ENCODE data around the gene EIF2B4.
"Not testable (repeated sequence)": the region's sequence is repeated elsewhere in the genome, so short reads cannot be mapped to it uniquely, and the experiment has no call there.

The EIF2B4 gene

GRCh38 chr2:27323596-27324285 lies 46.4 kb downstream of the EIF2B4 start:
- H3K9me3 ChIP-seq (ENCODE audit: control insufficient read depth, low read length), result no peaks in the 10 kb centered on the region
- peak overlapping the region; percentile 97 for H3K27ac ChIP-seq (ENCODE audit: low read depth, low read length, severe bottlenecking)
- peaks cover 24% of the 10 kb centered on the region for H3K36me3 ChIP-seq (ENCODE audit: control insufficient read depth, insufficient read depth, low read length)
- peak overlapping the region; percentile 89 for H3K4me3 ChIP-seq (ENCODE audit: extremely low read depth, insufficient read depth, low read length, poor library complexity, severe bottlenecking)
- 35 to 38% methylated on average over 2 to 3 of the region's 5 CpGs for WGBS, 2 experiments (ENCODE audit: insufficient coverage in 2 of 2)
- H3K4me1 ChIP-seq (ENCODE audit: control insufficient read depth, insufficient read depth, low read length, poor library complexity, severe bottlenecking), result peaks cover 17% of the 10 kb centered on the region

- WGBS, 2 experiments (ENCODE audit: insufficient coverage in 2 of 2), result 2 to 3% methylated on average over 24 to 33 of the region's 39 CpGs
- Histone ChIP-seq H3K4me1 (ENCODE audit: control insufficient read depth, insufficient read depth, low read length, poor library complexity, severe bottlenecking) (peaks cover 17% of the 10 kb centered on the region), H3K9me3 (ENCODE audit: control insufficient read depth, low read length) (no peaks in the 10 kb centered on the region), H3K4me3 (ENCODE audit: extremely low read depth, insufficient read depth, low read length, poor library complexity, severe bottlenecking) (peak within 1 kb of the TSS; percentile 89), H3K36me3 (ENCODE audit: control insufficient read depth, insufficient read depth, low read length) (peaks cover 16% of the 10 kb centered on the region), H3K27ac (ENCODE audit: low read depth, low read length, severe bottlenecking) (peak within 1 kb of the TSS; percentile 97)
Measured at GRCh38 chr2:27322766-27323595, 47.2 kb downstream of the EIF2B4 start, which contains the start of gene MPV17. MPV17 (minus strand) TSS chr2:27323097; CDS start chr2:27322517, 580 bp downstream.

DNA sequence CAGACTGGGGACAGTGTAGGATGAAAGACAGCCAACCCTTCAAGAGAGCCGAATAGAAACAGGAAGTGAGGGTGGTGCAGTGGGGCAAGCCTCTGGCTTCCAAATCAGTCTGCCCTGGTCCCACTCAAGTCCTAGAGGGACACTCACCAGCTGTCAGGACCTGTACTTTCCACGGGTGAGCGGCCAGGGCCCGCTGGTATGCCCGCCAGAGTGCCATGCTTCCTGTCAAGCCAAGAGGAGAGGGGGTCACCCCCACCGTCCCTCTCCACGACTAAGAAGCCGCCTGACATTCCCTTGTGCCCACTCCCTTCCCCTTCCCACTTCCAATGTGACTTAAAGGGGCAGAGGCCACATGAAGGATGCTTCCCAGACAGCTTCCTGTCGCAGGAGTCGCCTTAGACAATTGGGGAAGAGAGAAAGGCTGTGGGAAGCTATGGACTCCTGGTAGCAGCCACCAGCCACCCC lies 47.8 kb downstream of the EIF2B4 start:
- WGBS, 2 experiments (ENCODE audit: insufficient coverage in 2 of 2), result 5 to 12% methylated on average over 5 to 7 of the region's 10 CpGs
- H3K4me1 ChIP-seq (ENCODE audit: control insufficient read depth, insufficient read depth, low read length, poor library complexity, severe bottlenecking), result peaks cover 17% of the 10 kb centered on the region
- H3K4me3 ChIP-seq (ENCODE audit: extremely low read depth, insufficient read depth, low read length, poor library complexity, severe bottlenecking), result peak overlapping the region; percentile 89
- peak overlapping the region; percentile 97 for H3K27ac ChIP-seq (ENCODE audit: low read depth, low read length, severe bottlenecking)
- peaks cover 13% of the 10 kb centered on the region for H3K36me3 ChIP-seq (ENCODE audit: control insufficient read depth, insufficient read depth, low read length)
- H3K9me3 ChIP-seq (ENCODE audit: control insufficient read depth, low read length), result no peaks in the 10 kb centered on the region

GRCh38 chr2:27320958-27321543 lies 49.1 kb downstream of the EIF2B4 start:
- WGBS, 2 experiments (ENCODE audit: insufficient coverage in 2 of 2), result 71 to 83% methylated on average over 6 to 7 of the region's 8 CpGs
- Histone ChIP-seq H3K9me3 (ENCODE audit: control insufficient read depth, low read length) (no peaks in the 10 kb centered on the region), H3K4me3 (ENCODE audit: extremely low read depth, insufficient read depth, low read length, poor library complexity, severe bottlenecking) (no peak overlapping the region), H3K36me3 (ENCODE audit: control insufficient read depth, insufficient read depth, low read length) (peaks cover 3% of the 10 kb centered on the region), H3K4me1 (ENCODE audit: control insufficient read depth, insufficient read depth, low read length, poor library complexity, severe bottlenecking) (peaks cover 17% of the 10 kb centered on the region), H3K27ac (ENCODE audit: low read depth, low read length, severe bottlenecking) (peak overlapping the region; percentile 23)

DNA sequence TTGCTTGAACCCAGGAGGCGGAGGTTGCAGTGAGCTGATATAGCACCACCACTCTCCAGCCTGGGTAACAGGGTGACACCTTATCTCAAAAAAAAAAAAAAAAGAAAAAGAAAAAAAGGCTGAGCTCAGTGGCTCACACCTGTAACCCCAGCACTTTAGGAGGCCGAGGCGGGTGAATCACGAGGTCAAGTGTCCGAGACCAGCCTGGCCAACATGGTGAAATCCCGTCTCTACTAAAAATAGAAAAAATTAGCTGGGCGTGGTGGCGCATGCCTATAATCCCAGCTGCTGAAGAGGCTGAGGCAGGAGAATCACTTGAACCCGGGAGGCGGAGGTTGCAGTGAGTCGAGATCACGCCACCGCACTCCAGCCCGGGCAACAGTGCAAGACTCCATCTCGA lies 50.3 kb downstream of the EIF2B4 start:
- H3K4me1 ChIP-seq (ENCODE audit: control insufficient read depth, insufficient read depth, low read length, poor library complexity, severe bottlenecking), result peaks cover 17% of the 10 kb centered on the region
- not testable (repeated sequence) for H3K27ac ChIP-seq (ENCODE audit: low read depth, low read length, severe bottlenecking); H3K4me3 ChIP-seq (ENCODE audit: extremely low read depth, insufficient read depth, low read length, poor library complexity, severe bottlenecking); H3K9me3 ChIP-seq (ENCODE audit: control insufficient read depth, low read length); H3K36me3 ChIP-seq (ENCODE audit: control insufficient read depth, insufficient read depth, low read length)
- 92 to 99% methylated on average over 12 to 13 of the region's 15 CpGs for WGBS, 2 experiments (ENCODE audit: insufficient coverage in 2 of 2)

DNA sequence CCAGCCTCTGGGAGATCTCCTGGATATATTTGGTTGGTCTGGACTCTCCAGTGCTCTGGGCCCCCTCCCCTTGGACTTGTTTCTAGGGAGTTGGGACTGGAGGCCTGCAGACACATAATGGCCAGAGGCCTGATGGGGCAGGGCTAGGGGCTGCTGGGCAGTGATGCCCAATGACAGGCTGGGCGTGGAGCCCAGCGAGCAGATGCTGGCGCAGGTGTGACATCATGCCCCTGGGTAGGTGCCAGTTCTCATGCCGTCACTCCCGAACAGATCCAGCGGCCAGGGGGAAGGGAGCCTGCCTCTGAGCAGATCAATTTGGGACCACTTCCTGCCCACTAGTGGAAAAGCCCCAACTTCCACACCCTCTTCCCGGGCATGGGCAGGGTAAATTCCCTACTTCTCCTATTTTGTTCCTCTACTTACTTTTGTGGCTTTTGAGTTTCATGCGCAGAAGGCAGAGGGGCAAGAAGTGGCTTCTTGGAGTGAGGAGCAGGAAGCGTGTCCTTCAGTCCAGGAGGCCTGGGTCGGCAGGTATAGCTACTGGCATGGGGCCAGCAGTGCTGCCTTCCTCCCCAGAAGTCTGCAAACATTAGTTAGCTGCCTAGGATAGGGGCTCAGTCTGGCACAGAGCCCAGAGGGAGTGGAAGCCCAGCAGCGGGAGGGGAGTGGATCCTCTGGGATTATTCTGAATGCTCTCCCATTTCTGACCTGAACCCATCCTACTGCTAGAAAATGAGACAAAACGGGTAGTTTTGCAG lies 53.3 kb downstream of the EIF2B4 start:
- H3K36me3 ChIP-seq (ENCODE audit: control insufficient read depth, insufficient read depth, low read length), result peaks cover 3% of the 10 kb centered on the region
- WGBS, 2 experiments (ENCODE audit: insufficient coverage in 2 of 2), result 95 to 96% methylated on average over 10 to 11 of the region's 12 CpGs
- H3K4me3 ChIP-seq (ENCODE audit: extremely low read depth, insufficient read depth, low read length, poor library complexity, severe bottlenecking), result no peak overlapping the region

DNA sequence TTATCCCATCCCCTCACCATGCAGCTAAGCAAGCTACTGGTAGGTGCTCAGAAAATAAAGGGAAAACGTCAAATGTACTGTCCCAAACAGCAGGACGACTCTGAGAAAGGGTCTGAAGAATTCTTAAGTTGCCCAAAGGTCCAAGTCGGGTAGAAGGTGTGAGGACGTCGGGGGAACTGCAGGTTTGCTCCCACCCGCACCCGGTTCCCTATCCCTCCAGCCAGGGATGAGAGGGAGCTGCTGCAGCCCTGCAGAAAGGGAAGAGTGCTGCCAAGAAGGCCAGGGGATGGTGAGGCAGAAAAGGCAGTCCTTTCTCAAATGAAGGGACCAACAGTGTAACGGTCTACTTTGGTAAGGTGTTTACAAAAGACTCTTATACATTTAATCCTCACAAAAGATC lies 55.0 kb downstream of the EIF2B4 start:
- 74 to 88% methylated on average over 7 of the region's 8 CpGs for WGBS, 2 experiments (ENCODE audit: insufficient coverage in 2 of 2)
- peaks cover 3% of the 10 kb centered on the region for H3K36me3 ChIP-seq (ENCODE audit: control insufficient read depth, insufficient read depth, low read length)
- no peak overlapping the region for H3K4me3 ChIP-seq (ENCODE audit: extremely low read depth, insufficient read depth, low read length, poor library complexity, severe bottlenecking)
- H3K27ac ChIP-seq (ENCODE audit: low read depth, low read length, severe bottlenecking), result no peak overlapping the region
- H3K9me3 ChIP-seq (ENCODE audit: control insufficient read depth, low read length), result no peaks in the 10 kb centered on the region
- no peaks in the 10 kb centered on the region for H3K4me1 ChIP-seq (ENCODE audit: control insufficient read depth, insufficient read depth, low read length, poor library complexity, severe bottlenecking)

More for the DNA sequence above, 53.3 kb downstream of the EIF2B4 start:
- Histone ChIP-seq H3K27ac (ENCODE audit: low read depth, low read length, severe bottlenecking) (no peak overlapping the region), H3K4me1 (ENCODE audit: control insufficient read depth, insufficient read depth, low read length, poor library complexity, severe bottlenecking) (peaks cover 13% of the 10 kb centered on the region), H3K9me3 (ENCODE audit: control insufficient read depth, low read length) (no peaks in the 10 kb centered on the region)

- peaks cover 5% of the 10 kb centered on the region for H3K36me3 ChIP-seq (ENCODE audit: control insufficient read depth, insufficient read depth, low read length)
- WGBS, 2 experiments (ENCODE audit: insufficient coverage in 2 of 2), result 92 to 94% methylated on average over 5 to 9 of the region's 9 CpGs
- no peak overlapping the region for H3K4me3 ChIP-seq (ENCODE audit: extremely low read depth, insufficient read depth, low read length, poor library complexity, severe bottlenecking)
- H3K4me1 ChIP-seq (ENCODE audit: control insufficient read depth, insufficient read depth, low read length, poor library complexity, severe bottlenecking), result no peaks in the 10 kb centered on the region
- H3K9me3 ChIP-seq (ENCODE audit: control insufficient read depth, low read length), result no peaks in the 10 kb centered on the region
- no peak overlapping the region for H3K27ac ChIP-seq (ENCODE audit: low read depth, low read length, severe bottlenecking)
Measured at GRCh38 chr2:27314709-27315108, 55.4 kb downstream of the EIF2B4 start.

Measured in mesodermal cell (in vitro differentiated cells).